Hematopoietic multipotent progenitor cell (in vitro differentiated cells): ENCODE measurements around the gene IFITM2. TPM values are rescaled to one million over a fixed set of nuclear protein-coding genes. Genes with fewer than 3 reads are reported as not detected.
A peak's percentile ranks its signal among the peaks of the same experiment; 100 is the strongest.
"Not testable (repeated sequence)": the region's sequence is repeated elsewhere in the genome, so short reads cannot be mapped to it uniquely, and the experiment has no call there.

ENCODE experiments used
- DNase-seq, 3 donors: peaks; one replicate each; pipeline ENCODE4 v3.0.0-alpha.2; 2011 to 2015; ENCODE audit warnings: low read depth in 2 of 3, low spot score in 2 of 3
- total RNA-seq: library from RNA; depleted of rRNA; stranded (reverse); fragments of >200 nt; gene quantifications from one replicate; pipeline ENCODE4 v1.2.3, GENCODE V29; 2012

The IFITM2 gene
- total RNA-seq, 1 donor: 200 TPM

DNA sequence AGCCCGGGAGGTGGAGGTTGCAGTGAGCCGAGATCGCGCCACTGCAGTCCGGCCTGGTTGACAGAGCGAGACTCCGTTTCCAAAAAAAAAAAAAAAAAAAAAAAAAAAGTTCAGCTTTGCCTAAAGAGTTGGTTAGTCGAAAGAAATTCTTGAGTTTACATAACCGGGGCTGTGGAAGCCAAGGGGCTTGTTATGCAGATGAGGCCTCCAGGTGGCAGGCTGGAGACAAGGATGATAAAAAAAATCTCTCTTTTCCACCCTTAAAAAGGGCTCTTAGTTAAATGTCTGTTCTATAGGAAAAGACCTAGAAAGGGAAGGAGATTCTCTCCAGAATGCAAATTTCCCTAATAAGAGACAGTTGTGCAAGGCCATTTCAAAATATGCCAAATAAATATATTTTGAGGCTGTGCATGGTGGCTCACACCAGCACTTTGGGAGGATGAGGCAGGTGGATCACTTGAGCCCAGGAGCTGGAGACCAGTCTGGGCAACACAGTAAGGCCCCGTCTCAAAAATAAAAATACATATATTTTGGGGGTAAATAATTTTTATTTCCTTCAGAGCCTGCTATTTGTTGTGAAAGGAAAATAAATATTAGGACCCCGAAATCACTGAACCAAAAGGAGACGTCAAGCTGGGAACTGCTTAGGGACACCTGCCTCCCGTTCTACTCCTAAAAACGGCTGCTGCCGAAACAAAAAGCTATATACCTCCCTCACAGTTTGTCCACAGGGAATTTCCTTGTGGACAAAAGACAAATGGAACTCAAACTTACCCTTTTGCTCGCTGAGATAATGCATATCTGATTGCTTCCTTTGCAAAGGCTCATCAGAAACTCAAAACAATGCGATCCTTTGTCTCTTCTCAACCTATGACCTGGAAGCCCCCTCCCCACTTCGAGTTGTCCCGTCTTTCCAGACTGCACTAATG lies 2.4 kb upstream of the IFITM2 start:
- DNase-seq: peak in 2 of 3 donors; percentile 63 to 87

GRCh38 chr11:305844-306211 lies 1.8 kb upstream of the IFITM2 start:
- no peak for DNase-seq

- DNase-seq: no peak
Observed at GRCh38 chr11:306645-307371, 808 bp upstream of the IFITM2 start.

DNA sequence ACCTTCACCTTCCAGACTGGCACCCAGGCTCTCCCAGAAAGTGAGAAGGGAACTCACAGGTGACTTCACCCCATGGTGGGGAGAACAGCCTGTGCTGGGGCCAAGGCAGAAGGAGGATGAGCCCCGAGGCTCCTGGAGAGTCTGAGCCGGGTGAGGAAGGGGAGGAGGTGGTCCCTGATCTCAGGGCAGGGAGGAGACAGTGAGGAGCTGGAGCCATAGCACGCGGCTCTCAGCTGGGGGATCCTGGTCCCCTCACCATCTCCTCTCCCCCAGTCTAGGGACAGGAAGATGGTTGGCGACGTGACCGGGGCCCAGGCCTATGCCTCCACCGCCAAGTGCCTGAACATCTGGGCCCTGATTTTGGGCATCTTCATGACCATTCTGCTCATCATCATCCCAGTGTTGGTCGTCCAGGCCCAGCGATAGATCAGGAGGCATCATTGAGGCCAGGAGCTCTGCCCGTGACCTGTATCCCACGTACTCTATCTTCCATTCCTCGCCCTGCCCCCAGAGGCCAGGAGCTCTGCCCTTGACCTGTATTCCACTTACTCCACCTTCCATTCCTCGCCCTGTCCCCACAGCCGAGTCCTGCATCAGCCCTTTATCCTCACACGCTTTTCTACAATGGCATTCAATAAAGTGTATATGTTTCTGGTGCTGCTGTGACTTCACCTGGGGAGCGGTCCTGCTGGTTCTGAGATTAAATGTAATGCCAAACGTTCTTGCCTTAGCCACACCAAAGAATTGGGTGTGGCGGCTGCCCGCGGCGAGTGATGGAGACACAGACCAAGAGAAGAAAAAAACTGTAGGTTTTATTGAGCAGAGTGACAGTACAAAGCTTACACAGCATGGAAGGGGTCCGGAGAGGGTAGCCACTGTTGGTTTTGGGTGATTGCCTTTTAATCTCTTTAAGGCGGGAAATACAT lies 1.4 kb downstream of the IFITM2 start:
- DNase-seq: not testable (repeated sequence)

DNA sequence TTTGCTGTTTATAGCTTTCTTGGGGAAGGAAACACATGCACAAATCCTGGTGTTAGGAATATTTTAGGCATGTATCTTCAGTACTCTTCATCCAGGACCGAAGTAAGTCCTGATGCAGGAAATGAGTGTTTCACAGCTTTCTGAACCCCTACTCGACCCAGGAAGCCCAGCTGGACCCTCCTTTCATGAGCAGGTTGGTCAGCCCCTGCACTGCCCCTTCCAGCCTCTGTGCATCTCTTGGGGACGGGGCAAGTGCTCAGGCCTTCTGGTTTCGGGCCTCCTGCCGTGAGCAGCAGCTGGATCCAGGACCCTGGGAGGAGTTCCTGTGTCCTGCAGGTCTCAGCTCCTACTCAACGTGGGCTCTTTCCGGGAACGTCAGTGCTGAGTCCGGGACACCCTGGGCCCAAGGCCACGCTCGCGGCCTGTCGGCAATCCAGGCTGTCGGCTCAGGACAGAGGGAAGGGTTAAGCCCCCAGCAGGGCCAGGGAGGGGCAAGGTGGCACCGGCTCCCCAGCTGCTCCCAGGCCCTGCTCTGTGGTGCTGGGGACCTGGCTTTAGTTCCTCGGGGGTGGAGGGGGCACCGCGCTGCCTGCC lies 2.5 kb downstream of the IFITM2 start:
- not testable (repeated sequence) for DNase-seq

- DNase-seq: not testable (repeated sequence)
Observed at GRCh38 chr11:311013-311748, 3.6 kb downstream of the IFITM2 start.

DNA sequence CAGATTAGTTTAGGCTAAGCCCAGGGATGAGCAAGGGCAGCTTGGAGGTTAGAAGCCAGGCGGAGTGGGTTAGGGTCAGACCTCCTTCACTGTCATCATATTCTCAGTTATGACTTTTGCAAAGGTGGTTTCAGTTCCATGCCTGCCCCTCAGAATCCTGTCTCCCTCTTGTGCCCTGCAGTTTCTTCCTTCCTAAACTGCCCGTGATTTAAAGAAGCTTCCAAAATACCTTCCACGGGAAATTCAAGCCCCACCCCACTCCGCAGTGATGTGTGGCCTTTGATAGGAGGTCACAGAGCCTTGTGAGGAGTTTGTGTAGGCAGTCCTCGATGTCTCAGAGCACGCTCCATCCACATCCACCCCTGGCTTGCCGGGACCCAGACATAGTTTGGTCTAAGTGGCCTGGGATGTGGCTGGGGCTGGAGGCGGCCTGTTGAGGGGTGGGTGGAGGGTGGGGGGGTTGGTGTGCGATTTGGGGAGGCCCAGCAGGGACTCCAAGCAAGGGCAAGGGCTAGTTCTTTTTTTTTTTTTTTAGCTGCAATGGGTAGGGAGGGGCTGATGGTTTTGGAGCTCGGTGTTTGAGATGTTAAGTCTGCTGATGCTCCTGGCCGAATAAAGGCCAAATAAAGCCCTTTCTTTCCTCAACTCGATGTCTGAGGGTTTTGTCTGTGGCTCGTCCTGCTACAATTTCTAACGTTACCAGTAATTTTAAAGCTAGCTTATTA lies 4.6 kb downstream of the IFITM2 start:
- no peak for DNase-seq

DNA sequence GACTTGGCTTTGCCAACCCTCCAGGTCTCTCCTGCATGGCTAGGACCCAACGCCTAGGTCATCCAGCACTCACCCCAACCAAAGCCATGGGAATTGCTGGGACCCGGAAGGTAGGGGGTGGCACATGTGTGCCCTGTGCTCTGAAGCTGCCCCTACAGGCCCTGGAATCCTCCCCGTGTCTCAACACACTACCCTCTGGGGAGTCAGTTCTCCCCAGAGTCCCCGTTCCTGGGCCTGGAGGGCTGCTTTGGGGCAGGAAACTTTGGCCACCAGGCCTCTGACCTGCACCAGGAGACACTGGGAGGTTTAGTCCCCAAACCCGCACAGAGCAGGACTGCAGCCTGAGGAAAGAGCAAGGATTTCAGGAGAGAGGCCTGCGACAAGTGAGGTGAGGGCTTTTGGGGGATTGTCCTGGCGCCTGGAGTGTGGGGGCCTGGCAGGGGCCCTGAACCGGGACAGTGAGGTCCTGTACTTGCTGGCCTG lies 5.7 kb downstream of the IFITM2 start:
- no peak for DNase-seq

DNA sequence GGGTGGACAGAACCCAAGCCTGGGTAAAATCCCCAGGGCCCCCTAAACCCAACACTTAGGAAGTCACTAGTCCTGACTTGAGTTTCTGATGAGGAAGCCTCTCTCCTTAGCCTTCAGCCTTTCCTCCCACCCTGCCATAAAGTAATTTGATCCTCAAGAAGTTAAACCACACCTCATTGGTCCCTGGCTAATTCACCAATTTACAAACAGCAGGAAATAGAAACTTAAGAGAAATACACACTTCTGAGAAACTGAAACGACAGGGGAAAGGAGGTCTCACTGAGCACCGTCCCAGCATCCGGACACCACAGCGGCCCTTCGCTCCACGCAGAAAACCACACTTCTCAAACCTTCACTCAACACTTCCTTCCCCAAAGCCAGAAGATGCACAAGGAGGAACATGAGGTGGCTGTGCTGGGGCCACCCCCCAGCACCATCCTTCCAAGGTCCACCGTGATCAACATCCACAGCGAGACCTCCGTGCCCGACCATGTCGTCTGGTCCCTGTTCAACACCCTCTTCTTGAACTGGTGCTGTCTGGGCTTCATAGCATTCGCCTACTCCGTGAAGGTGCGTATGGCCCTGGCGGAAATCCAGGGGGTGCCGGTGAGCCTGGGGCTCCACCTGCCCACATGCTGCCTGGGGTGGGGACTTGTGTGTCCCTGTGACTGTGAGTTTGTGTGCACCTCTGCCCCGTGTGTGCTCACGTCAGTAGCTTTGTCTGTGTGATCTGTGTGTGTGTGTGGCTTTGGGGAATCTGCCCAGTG lies 6.4 kb downstream of the IFITM2 start, which contains the start of gene IFITM1:
Gene IFITM1, plus strand, starts transcription at position 254 of the 767 bp plus-strand sequence. Its CDS starts 131 bp downstream, at position 385.
- DNase-seq: peak in 2 of 3 donors; percentile 59 to 68

- not testable (repeated sequence) for DNase-seq
Observed at GRCh38 chr11:314554-314875, 6.9 kb downstream of the IFITM2 start.

- no peak for DNase-seq
Observed at GRCh38 chr11:315051-315481, 7.5 kb downstream of the IFITM2 start.

DNA sequence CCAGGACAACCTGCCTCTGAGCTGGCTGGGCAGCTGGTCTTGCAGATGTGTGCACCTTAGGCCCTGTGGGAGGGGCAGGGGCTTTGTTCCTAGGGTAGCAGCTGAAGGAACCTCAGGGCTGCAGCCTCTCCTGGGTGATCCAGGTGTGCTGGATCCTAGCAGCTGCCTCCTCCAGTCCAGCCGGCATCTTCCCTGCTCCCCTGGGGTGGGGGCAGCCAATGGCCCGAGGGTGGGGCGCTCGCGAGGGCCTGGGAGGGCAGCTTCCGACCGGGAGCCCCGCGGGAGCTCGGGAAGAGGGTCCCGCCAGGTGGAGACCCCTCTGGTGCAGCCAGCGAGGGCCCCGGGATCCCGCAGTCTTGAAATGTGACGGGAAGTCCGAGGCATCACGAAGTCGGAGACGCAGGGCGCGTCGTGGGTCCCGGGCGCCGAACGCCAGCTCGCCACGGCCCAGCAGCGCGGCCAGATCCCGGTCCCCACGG lies 7.9 kb downstream of the IFITM2 start:
- DNase-seq: no peak

- DNase-seq: no peak
Observed at GRCh38 chr11:316031-316701, 8.6 kb downstream of the IFITM2 start.

GRCh38 chr11:316891-317301 lies 9.3 kb downstream of the IFITM2 start:
- no peak for DNase-seq

GRCh38 chr11:317668-318404 lies 10.2 kb downstream of the IFITM2 start:
- not testable (repeated sequence) for DNase-seq

GRCh38 chr11:318405-319120 lies 10.9 kb downstream of the IFITM2 start:
- DNase-seq: not testable (repeated sequence)
